Body of pancreas (tissue), 4 donors: ENCODE data around the gene NPIPA3. TPM values are rescaled to one million over a fixed set of nuclear protein-coding genes. Genes with fewer than 3 reads are reported as not detected.
"Not testable (repeated sequence)": the region's sequence is repeated elsewhere in the genome, so short reads cannot be mapped to it uniquely, and the experiment has no call there.

ENCODE experiments used
- ATAC-seq: fragments of 150-250 bp; one replicate; pipeline ENCODE4 v1.9.1; 2016
- DNase-seq, 4 donors: peaks; one replicate each; pipeline ENCODE4 v3.0.0-alpha.2; 2019
- H3K27ac ChIP-seq, 4 donors: fragments of 200-600 bp; sonication (generic); 1 replicate in 3 of 4; 2 replicates in 1 of 4; pipeline versions ENCODE4 v1.5.1 to v1.6.1; 2016 to 2019; ENCODE audit warnings: mild to moderate bottlenecking in 1 of 4, mixed read lengths in 1 of 4, moderate library complexity in 1 of 4
- H3K27me3 ChIP-seq, 2 donors: fragments of 200-600 bp; sonication (generic); one replicate each; pipeline ENCODE4 v1.6.0; 2016; ENCODE audit warnings: mild to moderate bottlenecking in 1 of 2
- H3K36me3 ChIP-seq, 2 donors: fragments of 200-600 bp; sonication (generic); replicated peaks in 1 of 2; 2 replicates each; pipeline ENCODE4 v1.5.1; 2016; ENCODE audit warnings: low read depth in 2 of 2; ENCODE audit not compliant: insufficient read depth in 1 of 2
- H3K4me1 ChIP-seq: fragments of 200-600 bp; sonication (generic); one replicate; pipeline ENCODE4 v1.6.0; 2016
- H3K4me3 ChIP-seq, 2 donors: fragments of 200-600 bp; sonication (generic); 1 replicate in 1 of 2; 2 replicates in 1 of 2; pipeline ENCODE4 v1.5.1; 2016 to 2019
- H3K9me3 ChIP-seq, 3 donors: fragments of 200-600 bp; sonication (generic); 1 replicate in 2 of 3; 2 replicates in 1 of 3; pipeline ENCODE4 v1.5.1; 2016
- POLR2A ChIP-seq, 3 donors: fragments of 450-650 bp; IDR thresholded peaks; one replicate each; pipeline ENCODE4 v1.6.1; 2016; ENCODE audit warnings: antibody characterized with exemption in 3 of 3, mild to moderate bottlenecking in 2 of 3
- WGBS, 2 donors: methylation state at CpG; one replicate each; pipeline ENCODE4 v1.1.5; 2017; 5-methylcytosine and 5-hydroxymethylcytosine counted together
- intact Hi-C: fragments of 100-400 bp; cut with DNase I; formaldehyde crosslinking; loops from one replicate; pipeline ENCODE4 v1.15.1; 2023
- total RNA-seq, 2 donors: library from RNA; depleted of rRNA; stranded (reverse); fragments of >200 nt; gene quantifications; one replicate each; pipeline ENCODE4 v1.1.0, GENCODE V29; 2016
- TF ChIP-seq, protein P1 (sequence below), 7 experiments: fragments of 450-650 bp in 4 of 7; fragments of 200-600 bp in 3 of 7; sonication (generic) in 3 of 7; IDR thresholded peaks; one replicate each; pipeline ENCODE4 v1.5.1; 2016 to 2019; ENCODE audit warnings: antibody characterized with exemption in 7 of 7

NPIPA3 gene
- total RNA-seq = not detected

DNA sequence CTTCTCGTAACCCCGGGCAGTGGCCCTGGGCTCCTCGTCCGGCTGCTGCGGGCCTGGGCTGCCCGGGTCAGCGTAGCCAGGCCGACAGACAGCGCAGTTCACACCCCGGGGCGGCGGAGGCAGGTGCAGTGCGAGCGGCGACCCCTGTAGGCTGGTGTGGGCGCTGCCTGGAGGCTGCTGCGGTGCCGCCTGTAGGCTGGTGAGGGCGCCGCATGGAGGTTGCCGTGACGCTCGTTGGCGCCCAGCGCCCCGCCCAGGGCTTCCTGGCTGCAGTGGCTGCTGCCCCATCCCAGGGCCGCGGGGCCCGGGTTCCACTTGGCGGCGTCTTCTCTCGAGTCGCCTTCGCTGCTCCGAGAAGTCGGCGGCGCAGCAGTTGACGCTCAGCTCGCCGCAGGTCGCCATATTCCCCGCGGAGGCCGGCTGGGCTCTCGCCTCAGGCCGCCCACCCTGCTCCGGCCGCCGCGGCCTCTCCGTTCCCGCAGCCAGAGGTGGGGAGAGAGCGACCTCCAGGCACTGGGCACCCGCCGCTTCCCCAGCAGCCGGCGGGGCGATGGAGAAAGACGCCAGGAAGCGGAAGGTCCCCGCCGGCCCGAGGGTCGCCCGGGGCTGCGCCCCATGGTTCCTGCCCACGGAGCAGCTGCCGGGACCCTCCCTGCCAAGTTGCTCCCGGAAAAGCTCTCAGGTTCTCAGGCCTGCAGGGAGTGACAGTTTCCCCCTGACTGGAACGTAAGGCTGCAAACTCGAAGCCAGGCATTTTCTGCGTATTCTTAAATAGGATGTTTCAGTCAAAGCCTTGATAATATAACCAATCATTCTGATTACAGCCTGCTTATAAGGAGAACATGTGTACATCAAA, at the start of gene NPIPA3:
NPIPA3 (plus strand) TSS at position 256 of the 856 bp plus-strand sequence. CDS start 5,533 bp downstream, outside the sequence.
- H3K27ac ChIP-seq, intact Hi-C loops, H3K27me3 ChIP-seq, H3K4me3 ChIP-seq, H3K36me3 ChIP-seq, H3K9me3 ChIP-seq, H3K4me1 ChIP-seq, DNase-seq: not testable (repeated sequence)
- peak; percentile 96 for ATAC-seq
- no CpG with 5 or more reads among the region's 73 CpGs for WGBS, 2 donors

DNA sequence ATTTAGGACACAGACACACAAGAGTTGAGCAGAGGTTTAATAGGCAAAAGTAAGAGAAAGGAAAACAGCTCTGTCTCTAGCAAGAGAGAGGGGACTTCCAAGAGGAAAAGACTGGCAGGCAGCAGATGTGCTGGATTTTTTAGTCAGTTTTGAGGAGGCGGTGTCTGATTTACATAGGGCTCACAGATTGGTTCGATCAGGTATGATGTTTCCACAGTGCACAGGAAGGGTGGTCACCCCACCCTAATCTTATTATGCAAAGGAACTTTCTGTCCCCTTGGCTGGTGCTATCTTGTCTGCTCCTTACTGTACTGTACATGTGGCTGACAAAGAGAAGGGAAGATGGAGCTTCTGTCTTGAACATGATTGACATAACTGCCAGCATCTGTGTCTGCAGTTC, 45.1 kb upstream of the NPIPA3 start:
- Histone ChIP-seq H3K36me3 (peaks cover 15 to 29% of the 10 kb centered on the region in 2 donors), H3K27ac (no peak overlapping the region), H3K9me3 (no peaks in the 10 kb centered on the region), H3K4me1 (peaks cover 10% of the 10 kb centered on the region), H3K27me3 (no peaks in the 10 kb centered on the region), H3K4me3 (no peak overlapping the region)
- WGBS, 2 donors = 76 to 83% methylated on average over 2 of the region's 2 CpGs
- TF ChIP-seq, protein P1, sequence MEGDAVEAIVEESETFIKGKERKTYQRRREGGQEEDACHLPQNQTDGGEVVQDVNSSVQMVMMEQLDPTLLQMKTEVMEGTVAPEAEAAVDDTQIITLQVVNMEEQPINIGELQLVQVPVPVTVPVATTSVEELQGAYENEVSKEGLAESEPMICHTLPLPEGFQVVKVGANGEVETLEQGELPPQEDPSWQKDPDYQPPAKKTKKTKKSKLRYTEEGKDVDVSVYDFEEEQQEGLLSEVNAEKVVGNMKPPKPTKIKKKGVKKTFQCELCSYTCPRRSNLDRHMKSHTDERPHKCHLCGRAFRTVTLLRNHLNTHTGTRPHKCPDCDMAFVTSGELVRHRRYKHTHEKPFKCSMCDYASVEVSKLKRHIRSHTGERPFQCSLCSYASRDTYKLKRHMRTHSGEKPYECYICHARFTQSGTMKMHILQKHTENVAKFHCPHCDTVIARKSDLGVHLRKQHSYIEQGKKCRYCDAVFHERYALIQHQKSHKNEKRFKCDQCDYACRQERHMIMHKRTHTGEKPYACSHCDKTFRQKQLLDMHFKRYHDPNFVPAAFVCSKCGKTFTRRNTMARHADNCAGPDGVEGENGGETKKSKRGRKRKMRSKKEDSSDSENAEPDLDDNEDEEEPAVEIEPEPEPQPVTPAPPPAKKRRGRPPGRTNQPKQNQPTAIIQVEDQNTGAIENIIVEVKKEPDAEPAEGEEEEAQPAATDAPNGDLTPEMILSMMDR (IDR thresholded peaks at IDR 0.05) = no peak
- DNase-seq (no peak), ATAC-seq (no peak)
- intact Hi-C loops = no loop called here

DNA sequence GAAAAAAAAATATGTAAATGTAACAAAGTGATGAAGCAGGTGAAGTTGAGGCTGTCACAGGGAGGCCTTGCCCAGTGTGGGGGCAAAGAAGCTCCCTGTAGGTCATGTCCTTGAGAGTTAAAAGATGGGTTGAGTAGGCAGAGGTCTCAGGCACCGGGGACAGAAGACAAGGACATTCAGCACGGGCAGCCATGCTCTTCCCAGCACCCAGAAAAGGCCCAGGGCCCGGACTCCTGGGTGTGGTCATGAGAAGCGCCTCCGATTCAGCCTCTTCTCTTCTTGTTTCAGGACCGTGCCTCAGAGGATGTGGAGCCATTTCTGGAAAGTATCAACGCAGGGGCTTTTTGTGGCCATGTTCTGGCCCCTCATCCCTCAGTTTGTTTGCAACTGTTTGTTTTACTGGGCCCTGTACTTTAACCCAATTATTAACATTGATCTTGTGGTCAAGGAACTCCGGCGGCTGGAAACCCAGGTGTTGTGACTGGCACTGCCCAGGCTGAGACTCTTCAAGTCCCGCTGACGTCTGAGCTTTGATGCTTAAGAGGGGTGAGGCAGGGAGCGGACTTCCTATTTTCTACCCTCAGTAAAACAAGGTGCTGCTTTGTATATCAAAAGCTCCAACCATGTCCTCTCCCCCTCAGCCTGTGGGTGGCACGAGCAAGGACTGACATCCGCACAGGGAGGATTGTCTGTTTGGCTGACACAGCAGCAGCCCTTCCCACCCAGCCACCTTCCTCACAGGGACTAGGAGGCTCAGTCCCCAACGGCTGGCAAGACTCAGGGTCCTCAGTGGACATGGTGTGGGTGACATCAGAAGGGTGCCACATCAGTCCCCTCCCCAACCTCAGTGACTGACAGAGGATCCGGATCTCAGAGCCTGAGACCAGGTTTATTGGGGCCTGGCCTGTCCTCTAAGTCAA, 35.6 kb upstream of the NPIPA3 start:
- WGBS, 2 donors = 53 to 61% methylated on average over 13 to 16 of the region's 16 CpGs
- H3K9me3 ChIP-seq = no peaks in the 10 kb centered on the region
- no peaks in the 10 kb centered on the region for H3K27me3 ChIP-seq
- H3K27ac ChIP-seq = peak overlapping the region in 3 of 4 donors; percentile 33 to 62 (median 47)
- no peak overlapping the region for H3K4me3 ChIP-seq
- TF ChIP-seq, protein P1 (IDR thresholded peaks at IDR 0.05) = no peak
- TF ChIP-seq POLR2A (IDR thresholded peaks at IDR 0.05) = no peak
- H3K36me3 ChIP-seq = peaks cover 5 to 9% of the 10 kb centered on the region in 2 donors
- DNase-seq (peak in 3 of 4 donors; percentile 17 to 38 (median 25)), ATAC-seq (no peak)
- intact Hi-C loops = no loop called here
- peaks cover 53% of the 10 kb centered on the region for H3K4me1 ChIP-seq

DNA sequence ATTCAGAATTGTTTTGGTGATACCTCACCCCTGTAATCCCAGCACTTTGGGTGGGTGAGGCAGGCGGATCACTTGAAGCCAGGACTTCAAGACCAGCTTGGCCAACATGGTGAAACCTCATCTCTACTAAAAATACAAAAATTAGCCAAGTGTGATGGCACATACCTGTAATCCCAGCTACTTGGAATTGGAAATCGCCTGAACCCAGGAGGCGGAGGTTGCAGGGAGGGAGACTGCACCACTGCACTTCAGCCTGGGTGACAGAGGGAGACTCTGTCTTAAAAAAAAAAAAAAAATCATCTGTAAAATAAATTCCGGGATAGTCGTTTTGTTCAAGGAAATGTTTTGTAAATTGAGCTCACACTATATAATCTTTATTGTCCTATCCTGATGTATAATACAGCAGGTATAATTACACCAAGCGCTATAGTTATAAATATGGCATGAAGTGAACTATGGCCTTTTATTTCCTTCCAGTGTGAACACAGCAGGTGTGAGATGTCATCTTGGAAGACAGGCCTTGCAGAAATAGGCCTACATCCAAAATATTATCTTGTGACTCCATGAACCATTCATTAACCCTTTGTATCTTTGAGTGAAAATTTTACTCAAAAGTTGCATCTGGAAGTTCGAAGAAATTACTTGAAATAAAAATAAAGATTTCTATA, 34.5 kb upstream of the NPIPA3 start:
- DNase-seq = peak in 3 of 4 donors; percentile 39 to 66 (median 49)
- no peaks in the 10 kb centered on the region for H3K9me3 ChIP-seq

More for the DNA sequence above, 34.5 kb upstream of the NPIPA3 start:
- H3K27me3 ChIP-seq = no peaks in the 10 kb centered on the region
- WGBS, 2 donors = 46 to 54% methylated on average over 7 of the region's 7 CpGs
- H3K4me3 ChIP-seq = no peak overlapping the region
- peaks cover 0 to 5% of the 10 kb centered on the region in 2 donors for H3K36me3 ChIP-seq
- H3K4me1 ChIP-seq = peaks cover 64% of the 10 kb centered on the region
- TF ChIP-seq POLR2A (IDR thresholded peaks at IDR 0.05) = no peak
- TF ChIP-seq, protein P1 (IDR thresholded peaks at IDR 0.05) = no peak
- intact Hi-C loops = no loop called here
- H3K27ac ChIP-seq = peak overlapping the region in 3 of 4 donors; percentile 33 to 62 (median 47)
- ATAC-seq = peak; percentile 62
